CD4-positive, CD25-positive, alpha-beta regulatory T cell (primary cell): ENCODE data around the gene RASGRF2. TPM values are rescaled to one million over a fixed set of nuclear protein-coding genes. Genes with fewer than 3 reads are reported as not detected.
A peak's percentile ranks its signal among the peaks of the same experiment; 100 is the strongest.

Source experiments
- ATAC-seq, 2 donors: fragments of 150-1000 bp; cut with Tn5 transposase; one replicate each; pipeline ENCODE4 v1.10.0; 2021; ENCODE audit warnings: low read depth in 2 of 2, moderate number of reproducible peaks in 2 of 2, moderate library complexity in 1 of 2
- DNase-seq, 3 donors: peaks; one replicate each; pipeline versions ENCODE4 v3.0.0 to v3.0.0-alpha.2; 2012 to 2022; ENCODE audit warnings: mixed read lengths in 1 of 3
- H3K27ac ChIP-seq: one replicate; pipeline ENCODE4 v1.7.0; 2013; ENCODE audit warnings: mild to moderate bottlenecking, low read length; ENCODE audit not compliant: insufficient read depth, poor library complexity, severe bottlenecking
- H3K27me3 ChIP-seq: one replicate; pipeline ENCODE4 v1.7.0; 2013; ENCODE audit warnings: low read length; ENCODE audit not compliant: control insufficient read depth, insufficient read depth
- H3K36me3 ChIP-seq: one replicate; pipeline ENCODE4 v1.7.0; 2013; ENCODE audit warnings: mild to moderate bottlenecking, low read length, moderate library complexity; ENCODE audit not compliant: control insufficient read depth, insufficient read depth
- H3K4me1 ChIP-seq: 2 replicates; pipeline ENCODE4 v1.7.0; 2013; ENCODE audit warnings: mild to moderate bottlenecking, low read length; ENCODE audit not compliant: insufficient read depth, control insufficient read depth, poor library complexity, severe bottlenecking
- H3K4me3 ChIP-seq: one replicate; pipeline ENCODE4 v1.7.0; 2013; ENCODE audit warnings: low read depth, mild to moderate bottlenecking, low read length, moderate library complexity
- H3K9me3 ChIP-seq, 2 experiments: 1 replicate in 1 of 2; 2 replicates in 1 of 2; pipeline ENCODE4 v1.7.0; 2013; ENCODE audit warnings: low read length in 2 of 2, mild to moderate bottlenecking in 1 of 2, moderate library complexity in 1 of 2; ENCODE audit not compliant: control insufficient read depth in 2 of 2
- H3K27ac Mint-ChIP-seq, 3 donors: one replicate each; pipeline ENCODE4 v1.8.0; 2020 to 2022; ENCODE audit warnings: mild to moderate bottlenecking in 3 of 3, mixed read lengths in 3 of 3, moderate library complexity in 2 of 3
- H3K27me3 Mint-ChIP-seq: one replicate; pipeline ENCODE4 v1.8.0; 2022; ENCODE audit warnings: mild to moderate bottlenecking, mixed read lengths
- H3K36me3 Mint-ChIP-seq: one replicate; pipeline ENCODE4 v1.8.0; 2020; ENCODE audit warnings: mixed read lengths
- H3K4me1 Mint-ChIP-seq, 4 donors: one replicate each; pipeline ENCODE4 v1.8.0; 2020 to 2022; ENCODE audit warnings: mixed read lengths in 4 of 4, mild to moderate bottlenecking in 1 of 4
- H3K4me3 Mint-ChIP-seq, 4 donors: one replicate each; pipeline ENCODE4 v1.8.0; 2020 to 2022; ENCODE audit warnings: mild to moderate bottlenecking in 4 of 4, mixed read lengths in 4 of 4, moderate library complexity in 3 of 4
- H3K9me3 Mint-ChIP-seq, 7 donors: one replicate each; pipeline ENCODE4 v1.8.0; 2020 to 2022; ENCODE audit warnings: mixed read lengths in 7 of 7, mild to moderate bottlenecking in 3 of 7, moderate library complexity in 2 of 7
- polyA plus RNA-seq, 4 donors: library from polyadenylated mRNA; unstranded; fragments of 300-500 nt; fragmentation: Illumina TruSeq; gene quantifications; one replicate each; pipeline ENCODE4 v1.2.3, GENCODE V29; 2021
- total RNA-seq: library from RNA; stranded (reverse); gene quantifications from one replicate; pipeline ENCODE4 v1.2.3, GENCODE V29; 2022

Gene RASGRF2
- total and polyA plus RNA-seq, 5 donors from 2014 or later = 3.9 to 10.3 (median 8.9) TPM

DNA sequence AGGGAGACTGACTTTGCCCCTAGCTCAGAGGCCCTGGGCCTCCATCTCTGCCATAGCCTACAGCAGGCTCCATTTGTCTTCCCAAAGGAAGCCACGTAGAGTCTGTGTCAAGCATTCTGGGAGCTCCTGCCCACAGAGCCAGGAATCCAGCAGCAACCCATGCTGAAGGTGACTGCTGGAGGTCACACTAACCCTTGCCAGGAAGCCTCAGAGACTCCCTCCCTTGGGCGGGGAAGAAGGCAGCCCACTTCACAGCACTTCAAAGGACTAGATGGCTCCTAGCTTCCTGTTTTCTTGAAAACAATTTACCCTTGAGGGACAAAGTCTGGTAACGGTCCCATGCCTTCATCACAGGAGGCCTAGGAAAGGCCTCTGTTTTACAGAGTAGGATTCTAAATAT is 274.6 kb downstream of the RASGRF2 start:
- Mint-ChIP-seq H3K36me3 (peaks cover 5% of the 10 kb centered on the region), H3K4me1 (peaks cover 0 to 10% (median 3%) of the 10 kb centered on the region in 4 donors), H3K9me3 (peaks cover 0 to 1% (median 0%) of the 10 kb centered on the region in 7 donors), H3K27me3 (peaks cover 4% of the 10 kb centered on the region), H3K27ac (peak overlapping the region in 1 of 3 donors; percentile 28), H3K4me3 (no peak overlapping the region)
- H3K4me3 ChIP-seq = no peak overlapping the region
- ATAC-seq (no peak), DNase-seq (peak in 1 of 3 donors; percentile 12)
- peaks cover 9% of the 10 kb centered on the region for H3K4me1 ChIP-seq
- no peaks in the 10 kb centered on the region for H3K27me3 ChIP-seq
- H3K9me3 ChIP-seq = no peaks in the 10 kb centered on the region
- H3K36me3 ChIP-seq = no peaks in the 10 kb centered on the region
- no peak overlapping the region for H3K27ac ChIP-seq

GRCh38 chr5:81235287-81236072 is 275.3 kb downstream of the RASGRF2 start:
- DNase-seq = no peak
- H3K4me1 Mint-ChIP-seq = peaks cover 0 to 10% (median 3%) of the 10 kb centered on the region in 4 donors
- H3K4me3 ChIP-seq = no peak overlapping the region
- H3K36me3 ChIP-seq = no peaks in the 10 kb centered on the region
- peaks cover 0 to 1% (median 0%) of the 10 kb centered on the region in 7 donors for H3K9me3 Mint-ChIP-seq
- H3K4me3 Mint-ChIP-seq = no peak overlapping the region
- H3K4me1 ChIP-seq = peaks cover 9% of the 10 kb centered on the region
- no peak overlapping the region for H3K27ac ChIP-seq
- ATAC-seq = no peak
- no peaks in the 10 kb centered on the region for H3K9me3 ChIP-seq
- H3K27ac Mint-ChIP-seq = no peak overlapping the region
- peaks cover 5% of the 10 kb centered on the region for H3K36me3 Mint-ChIP-seq
- no peaks in the 10 kb centered on the region for H3K27me3 ChIP-seq
- H3K27me3 Mint-ChIP-seq = peaks cover under 1% of the 10 kb centered on the region

GRCh38 chr5:81238460-81238859 is 278.3 kb downstream of the RASGRF2 start:
- no peak for ATAC-seq
- Mint-ChIP-seq H3K4me3 (no peak overlapping the region), H3K36me3 (peaks cover 10% of the 10 kb centered on the region)

GRCh38 chr5:81239613-81240012 is 279.4 kb downstream of the RASGRF2 start:
- H3K27me3 ChIP-seq = no peaks in the 10 kb centered on the region
- H3K4me3 Mint-ChIP-seq = no peak overlapping the region
- H3K9me3 Mint-ChIP-seq = peaks cover 0 to 1% (median 0%) of the 10 kb centered on the region in 7 donors
- H3K27ac Mint-ChIP-seq = no peak overlapping the region
- DNase-seq (no peak), ATAC-seq (no peak)
- H3K4me1 ChIP-seq = peaks cover 5% of the 10 kb centered on the region
- H3K27me3 Mint-ChIP-seq = no peaks in the 10 kb centered on the region
- H3K27ac ChIP-seq = no peak overlapping the region
- peaks cover 0 to 6% (median 3%) of the 10 kb centered on the region in 4 donors for H3K4me1 Mint-ChIP-seq
- no peaks in the 10 kb centered on the region for H3K36me3 ChIP-seq
- no peaks in the 10 kb centered on the region for H3K9me3 ChIP-seq
- H3K4me3 ChIP-seq = no peak overlapping the region
- peaks cover 10% of the 10 kb centered on the region for H3K36me3 Mint-ChIP-seq

More at GRCh38 chr5:81238460-81238859, 278.3 kb downstream of the RASGRF2 start:
- H3K9me3 Mint-ChIP-seq = peaks cover 0 to 1% (median 0%) of the 10 kb centered on the region in 7 donors
- no peaks in the 10 kb centered on the region for H3K27me3 ChIP-seq
- no peaks in the 10 kb centered on the region for H3K9me3 ChIP-seq
- peak overlapping the region in 1 of 3 donors; percentile 4 for H3K27ac Mint-ChIP-seq
- no peaks in the 10 kb centered on the region for H3K36me3 ChIP-seq
- H3K27ac ChIP-seq = no peak overlapping the region
- no peak for DNase-seq
- peaks cover 9% of the 10 kb centered on the region for H3K4me1 ChIP-seq
- H3K4me1 Mint-ChIP-seq = peaks cover 0 to 10% (median 3%) of the 10 kb centered on the region in 4 donors
- no peaks in the 10 kb centered on the region for H3K27me3 Mint-ChIP-seq
- no peak overlapping the region for H3K4me3 ChIP-seq

- Mint-ChIP-seq H3K4me1 (peaks cover 0 to 4% (median 1%) of the 10 kb centered on the region in 4 donors), H3K27ac (no peak overlapping the region), H3K9me3 (peaks cover 0 to 1% (median 0%) of the 10 kb centered on the region in 7 donors), H3K36me3 (peaks cover 15% of the 10 kb centered on the region), H3K4me3 (no peak overlapping the region), H3K27me3 (no peaks in the 10 kb centered on the region)
- H3K27ac ChIP-seq = no peak overlapping the region
- H3K9me3 ChIP-seq = no peaks in the 10 kb centered on the region
- ATAC-seq (no peak), DNase-seq (no peak)
- no peaks in the 10 kb centered on the region for H3K27me3 ChIP-seq
- H3K36me3 ChIP-seq = no peaks in the 10 kb centered on the region
- H3K4me3 ChIP-seq = no peak overlapping the region
- no peaks in the 10 kb centered on the region for H3K4me1 ChIP-seq
Observed at GRCh38 chr5:81241001-81241400, 280.8 kb downstream of the RASGRF2 start.

DNA sequence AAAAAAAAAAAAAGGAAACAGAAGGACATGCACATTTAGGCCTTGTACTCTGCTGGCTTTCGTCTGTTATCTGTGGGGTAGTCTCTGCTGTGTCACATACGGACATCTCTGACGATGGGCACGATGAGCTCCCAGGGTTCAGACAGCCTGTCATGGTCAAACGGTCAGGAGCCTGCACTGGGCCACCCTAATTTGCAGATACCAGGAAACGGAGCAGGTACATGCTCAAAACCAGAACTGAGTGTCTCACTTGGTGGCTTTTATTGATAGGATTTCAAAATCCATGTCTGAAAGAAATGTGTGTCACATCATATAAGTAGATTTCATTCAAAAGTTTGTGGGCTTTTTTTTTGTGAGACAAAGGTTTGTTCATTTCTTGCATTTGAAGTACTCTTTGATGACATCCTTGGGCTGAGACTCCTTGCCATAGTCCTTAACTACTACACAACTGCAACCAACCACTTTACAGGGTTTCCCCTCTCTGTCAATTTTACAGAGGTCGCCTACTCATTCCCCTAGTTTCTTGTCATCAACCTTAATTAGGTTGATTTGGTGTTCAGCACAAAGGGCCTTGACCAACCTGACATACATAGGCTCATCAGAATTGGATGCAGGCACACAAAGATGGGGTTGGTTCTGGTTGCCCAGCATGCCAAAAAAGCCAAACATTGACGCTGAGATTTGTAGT is 281.9 kb downstream of the RASGRF2 start:
- peak overlapping the region in 1 of 3 donors; percentile 49 for H3K27ac Mint-ChIP-seq

DNA sequence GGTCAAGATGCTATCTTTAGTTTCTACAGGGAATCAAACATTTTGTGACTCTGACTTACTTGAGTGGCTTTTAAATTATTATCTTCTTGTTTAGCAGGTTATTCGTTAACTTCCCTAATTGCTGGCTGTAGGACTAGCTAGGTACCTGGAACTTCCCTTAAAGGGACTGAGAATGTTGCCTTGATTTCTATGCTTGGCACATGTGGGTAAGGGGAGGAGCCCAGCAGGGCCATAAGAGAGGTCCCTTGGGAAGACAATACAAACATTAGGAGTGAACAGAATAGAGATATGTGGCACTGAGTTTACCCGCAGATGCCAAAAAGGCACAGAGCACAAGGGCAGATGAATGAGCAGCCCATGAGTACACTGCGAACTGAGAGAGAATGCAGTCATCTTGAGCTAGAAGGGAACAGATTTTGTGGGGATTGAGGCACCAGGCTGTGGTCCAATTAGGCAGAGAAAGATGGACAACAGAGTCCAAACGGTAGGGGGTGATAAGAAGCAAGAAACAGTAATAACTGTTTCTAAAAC is 282.8 kb downstream of the RASGRF2 start:
- H3K36me3 Mint-ChIP-seq = peaks cover 16% of the 10 kb centered on the region
- Histone ChIP-seq H3K4me3 (no peak overlapping the region), H3K4me1 (no peaks in the 10 kb centered on the region), H3K9me3 (no peaks in the 10 kb centered on the region), H3K27me3 (no peaks in the 10 kb centered on the region), H3K27ac (no peak overlapping the region), H3K36me3 (no peaks in the 10 kb centered on the region)
- DNase-seq (no peak), ATAC-seq (no peak)
- no peaks in the 10 kb centered on the region for H3K27me3 Mint-ChIP-seq
- H3K9me3 Mint-ChIP-seq = peaks cover 0 to 1% (median 0%) of the 10 kb centered on the region in 7 donors
- peak overlapping the region in 1 of 3 donors; percentile 48 for H3K27ac Mint-ChIP-seq
- peaks cover 0 to 4% (median 1%) of the 10 kb centered on the region in 4 donors for H3K4me1 Mint-ChIP-seq
- no peak overlapping the region for H3K4me3 Mint-ChIP-seq

More for the DNA sequence above, 281.9 kb downstream of the RASGRF2 start:
- Mint-ChIP-seq H3K36me3 (peaks cover 16% of the 10 kb centered on the region), H3K27me3 (no peaks in the 10 kb centered on the region), H3K4me1 (peaks cover 0 to 4% (median 1%) of the 10 kb centered on the region in 4 donors), H3K9me3 (peaks cover 0 to 1% (median 0%) of the 10 kb centered on the region in 7 donors), H3K4me3 (no peak overlapping the region)
- H3K4me1 ChIP-seq = no peaks in the 10 kb centered on the region
- no peak overlapping the region for H3K27ac ChIP-seq
- no peak for ATAC-seq
- H3K27me3 ChIP-seq = no peaks in the 10 kb centered on the region
- no peaks in the 10 kb centered on the region for H3K36me3 ChIP-seq
- no peaks in the 10 kb centered on the region for H3K9me3 ChIP-seq
- DNase-seq = no peak
- H3K4me3 ChIP-seq = no peak overlapping the region
